Measurements from ENCODE around the gene GNMT. TPM values are rescaled to one million over a fixed set of nuclear protein-coding genes. Genes with fewer than 3 reads are reported as not detected.
"Not testable (repeated sequence)": the region's sequence is repeated elsewhere in the genome, so short reads cannot be mapped to it uniquely, and the experiment has no call there.

The GNMT gene
- total and polyA plus RNA-seq, 4 donors = 10.5 to 163 (median 130) TPM

- TF ChIP-seq, protein P1, sequence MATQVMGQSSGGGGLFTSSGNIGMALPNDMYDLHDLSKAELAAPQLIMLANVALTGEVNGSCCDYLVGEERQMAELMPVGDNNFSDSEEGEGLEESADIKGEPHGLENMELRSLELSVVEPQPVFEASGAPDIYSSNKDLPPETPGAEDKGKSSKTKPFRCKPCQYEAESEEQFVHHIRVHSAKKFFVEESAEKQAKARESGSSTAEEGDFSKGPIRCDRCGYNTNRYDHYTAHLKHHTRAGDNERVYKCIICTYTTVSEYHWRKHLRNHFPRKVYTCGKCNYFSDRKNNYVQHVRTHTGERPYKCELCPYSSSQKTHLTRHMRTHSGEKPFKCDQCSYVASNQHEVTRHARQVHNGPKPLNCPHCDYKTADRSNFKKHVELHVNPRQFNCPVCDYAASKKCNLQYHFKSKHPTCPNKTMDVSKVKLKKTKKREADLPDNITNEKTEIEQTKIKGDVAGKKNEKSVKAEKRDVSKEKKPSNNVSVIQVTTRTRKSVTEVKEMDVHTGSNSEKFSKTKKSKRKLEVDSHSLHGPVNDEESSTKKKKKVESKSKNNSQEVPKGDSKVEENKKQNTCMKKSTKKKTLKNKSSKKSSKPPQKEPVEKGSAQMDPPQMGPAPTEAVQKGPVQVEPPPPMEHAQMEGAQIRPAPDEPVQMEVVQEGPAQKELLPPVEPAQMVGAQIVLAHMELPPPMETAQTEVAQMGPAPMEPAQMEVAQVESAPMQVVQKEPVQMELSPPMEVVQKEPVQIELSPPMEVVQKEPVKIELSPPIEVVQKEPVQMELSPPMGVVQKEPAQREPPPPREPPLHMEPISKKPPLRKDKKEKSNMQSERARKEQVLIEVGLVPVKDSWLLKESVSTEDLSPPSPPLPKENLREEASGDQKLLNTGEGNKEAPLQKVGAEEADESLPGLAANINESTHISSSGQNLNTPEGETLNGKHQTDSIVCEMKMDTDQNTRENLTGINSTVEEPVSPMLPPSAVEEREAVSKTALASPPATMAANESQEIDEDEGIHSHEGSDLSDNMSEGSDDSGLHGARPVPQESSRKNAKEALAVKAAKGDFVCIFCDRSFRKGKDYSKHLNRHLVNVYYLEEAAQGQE (IDR thresholded peaks at IDR 0.05) = no peak
- TF ChIP-seq EGR1 (IDR thresholded peaks at IDR 0.05; ENCODE audit: low read depth in 2 of 2) = no peak
- no peak for TF ChIP-seq NR2F2 (IDR thresholded peaks at IDR 0.05)
- no peak for TF ChIP-seq SP1 (IDR thresholded peaks at IDR 0.05)
- no peak for TF ChIP-seq RXRA (IDR thresholded peaks at IDR 0.05)
Measured at GRCh38 chr6:42940493-42941045, 20.0 kb upstream of the GNMT start (continued).

DNA sequence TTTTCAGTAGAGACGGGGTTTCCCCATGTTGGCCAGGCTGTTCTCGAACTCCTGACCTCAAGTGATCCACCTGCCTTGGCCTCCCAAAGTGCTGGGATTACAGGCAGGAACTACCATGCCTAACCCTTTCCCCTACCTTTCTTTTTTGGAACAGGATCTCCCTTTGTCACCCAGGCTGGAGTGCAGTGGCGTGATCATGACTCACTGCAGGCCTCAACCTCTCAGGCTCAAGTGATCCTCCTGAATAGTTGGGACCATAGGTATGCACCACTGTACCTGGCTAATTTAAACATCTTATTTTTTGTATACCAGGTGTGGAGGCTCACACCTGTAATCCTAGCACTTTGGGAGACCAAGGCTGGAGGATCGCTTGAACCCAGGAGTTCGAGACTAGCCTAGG lies 19.2 kb upstream of the GNMT start:
- not testable (repeated sequence) for H3K4me3 ChIP-seq (ENCODE audit: low read depth in 1 of 3, low read length in 3 of 3); H3K27me3 ChIP-seq (ENCODE audit: control insufficient read depth in 4 of 4, insufficient read depth in 4 of 4, low read length in 3 of 4); H3K9ac ChIP-seq (ENCODE audit: low read depth in 1 of 2, low read length in 2 of 2); H3K9me3 ChIP-seq (ENCODE audit: control insufficient read depth in 4 of 4, low read length in 3 of 4); DNase-seq (ENCODE audit: low spot score); H3K27ac ChIP-seq (ENCODE audit: low read depth in 1 of 2, low read length in 2 of 2)
- 96% methylated on average over 5 of the region's 5 CpGs for WGBS
- Histone ChIP-seq H3K4me1 (ENCODE audit: control insufficient read depth in 4 of 4, insufficient read depth in 4 of 4, low read length in 3 of 4) (peaks cover 23 to 51% (median 47%) of the 10 kb centered on the region in 4 donors), H3K36me3 (ENCODE audit: control insufficient read depth in 4 of 4, insufficient read depth in 3 of 4, low read depth in 1 of 4, low read length in 3 of 4) (peaks cover 0 to 11% (median 0%) of the 10 kb centered on the region in 4 donors)

- H3K36me3 ChIP-seq (ENCODE audit: control insufficient read depth in 4 of 4, insufficient read depth in 3 of 4, low read depth in 1 of 4, low read length in 3 of 4) = peaks cover 0 to 8% (median 0%) of the 10 kb centered on the region in 4 donors
- no peak overlapping the region for H3K27ac ChIP-seq (ENCODE audit: low read depth in 1 of 2, low read length in 2 of 2)
- no peak overlapping the region for H3K9ac ChIP-seq (ENCODE audit: low read depth in 1 of 2, low read length in 2 of 2)
- DNase-seq (ENCODE audit: low spot score) = peak; percentile 49
- H3K9me3 ChIP-seq (ENCODE audit: control insufficient read depth in 4 of 4, low read length in 3 of 4) = no peaks in the 10 kb centered on the region
- H3K4me1 ChIP-seq (ENCODE audit: control insufficient read depth in 4 of 4, insufficient read depth in 4 of 4, low read length in 3 of 4) = peaks cover 23 to 42% (median 36%) of the 10 kb centered on the region in 4 donors
- TF ChIP-seq NR2F2 (IDR thresholded peaks at IDR 0.05) (peak; percentile 22), SP1 (IDR thresholded peaks at IDR 0.05) (peak; percentile 38), RXRA (IDR thresholded peaks at IDR 0.05) (peak; percentile 42 to 56), HNF4A (conservative IDR thresholded peaks at IDR 0.05) (peak; percentile 57 to 66), FOXA2 (IDR thresholded peaks at IDR 0.05) (no peak), YY1 (IDR thresholded peaks at IDR 0.05) (no peak), HNF4G (IDR thresholded peaks at IDR 0.05) (peak; percentile 14)
- 45% methylated on average over 7 of the region's 7 CpGs for WGBS
- no peaks in the 10 kb centered on the region for H3K27me3 ChIP-seq (ENCODE audit: control insufficient read depth in 4 of 4, insufficient read depth in 4 of 4, low read length in 3 of 4)
- H3K4me3 ChIP-seq (ENCODE audit: low read depth in 1 of 3, low read length in 3 of 3) = no peak overlapping the region
Measured at GRCh38 chr6:42942444-42942843, 18.1 kb upstream of the GNMT start.

- Histone ChIP-seq H3K9ac (ENCODE audit: low read depth in 1 of 2, low read length in 2 of 2) (no peak overlapping the region), H3K36me3 (ENCODE audit: control insufficient read depth in 4 of 4, insufficient read depth in 3 of 4, low read depth in 1 of 4, low read length in 3 of 4) (peaks cover 0 to 6% (median 0%) of the 10 kb centered on the region in 4 donors), H3K9me3 (ENCODE audit: control insufficient read depth in 4 of 4, low read length in 3 of 4) (no peaks in the 10 kb centered on the region), H3K4me3 (ENCODE audit: low read depth in 1 of 3, low read length in 3 of 3) (no peak overlapping the region), H3K4me1 (ENCODE audit: control insufficient read depth in 4 of 4, insufficient read depth in 4 of 4, low read length in 3 of 4) (no peaks in the 10 kb centered on the region), H3K27ac (ENCODE audit: low read depth in 1 of 2, low read length in 2 of 2) (no peak overlapping the region), H3K27me3 (ENCODE audit: control insufficient read depth in 4 of 4, insufficient read depth in 4 of 4, low read length in 3 of 4) (no peaks in the 10 kb centered on the region)
- no peak for DNase-seq (ENCODE audit: low spot score)
- TF ChIP-seq, protein P2, sequence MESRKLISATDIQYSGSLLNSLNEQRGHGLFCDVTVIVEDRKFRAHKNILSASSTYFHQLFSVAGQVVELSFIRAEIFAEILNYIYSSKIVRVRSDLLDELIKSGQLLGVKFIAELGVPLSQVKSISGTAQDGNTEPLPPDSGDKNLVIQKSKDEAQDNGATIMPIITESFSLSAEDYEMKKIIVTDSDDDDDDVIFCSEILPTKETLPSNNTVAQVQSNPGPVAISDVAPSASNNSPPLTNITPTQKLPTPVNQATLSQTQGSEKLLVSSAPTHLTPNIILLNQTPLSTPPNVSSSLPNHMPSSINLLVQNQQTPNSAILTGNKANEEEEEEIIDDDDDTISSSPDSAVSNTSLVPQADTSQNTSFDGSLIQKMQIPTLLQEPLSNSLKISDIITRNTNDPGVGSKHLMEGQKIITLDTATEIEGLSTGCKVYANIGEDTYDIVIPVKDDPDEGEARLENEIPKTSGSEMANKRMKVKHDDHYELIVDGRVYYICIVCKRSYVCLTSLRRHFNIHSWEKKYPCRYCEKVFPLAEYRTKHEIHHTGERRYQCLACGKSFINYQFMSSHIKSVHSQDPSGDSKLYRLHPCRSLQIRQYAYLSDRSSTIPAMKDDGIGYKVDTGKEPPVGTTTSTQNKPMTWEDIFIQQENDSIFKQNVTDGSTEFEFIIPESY (IDR thresholded peaks at IDR 0.05) = no peak
- no peak for TF ChIP-seq RXRA (IDR thresholded peaks at IDR 0.05)
- TF ChIP-seq GABPA (IDR thresholded peaks at IDR 0.05 in 1 of 2, conservative IDR thresholded peaks at IDR 0.05 in 1 of 2) = no peak
- TF ChIP-seq FOXA2 (IDR thresholded peaks at IDR 0.05) = no peak
- no peak for TF ChIP-seq EGR1 (IDR thresholded peaks at IDR 0.05; ENCODE audit: low read depth in 2 of 2)
- TF ChIP-seq NR2F2 (IDR thresholded peaks at IDR 0.05) = no peak
- TF ChIP-seq HNF4G (IDR thresholded peaks at IDR 0.05) = no peak
Measured at GRCh38 chr6:42947950-42948349, 12.6 kb upstream of the GNMT start.
